Vagina (tissue), 2 donors: ENCODE measurements around the gene TRMU. TPM values are rescaled to one million over a fixed set of nuclear protein-coding genes. Genes with fewer than 3 reads are reported as not detected.

Experiments
- DNase-seq, 2 donors: peaks; one replicate each; pipeline ENCODE4 v3.0.0-alpha.2; 2017; ENCODE audit errors: extremely low spot score in 2 of 2
- H3K27ac ChIP-seq: fragments of 200-600 bp; sonication (generic); one replicate; pipeline ENCODE4 v1.5.1; 2019
- H3K27me3 ChIP-seq: fragments of 200-600 bp; sonication (generic); one replicate; pipeline ENCODE4 v1.5.1; 2019
- H3K36me3 ChIP-seq, 2 donors: fragments of 200-600 bp; sonication (generic); one replicate each; pipeline ENCODE4 v1.5.1; 2017 to 2019
- H3K4me1 ChIP-seq: fragments of 200-600 bp; sonication (generic); one replicate; pipeline ENCODE4 v1.5.1; 2019
- H3K4me3 ChIP-seq, 2 donors: fragments of 200-600 bp; sonication (generic); 1 replicate in 1 of 2; 2 replicates in 1 of 2; pipeline ENCODE4 v1.5.1; 2016 to 2019
- H3K9me3 ChIP-seq: fragments of 200-600 bp; sonication (generic); one replicate; pipeline ENCODE4 v1.5.1; 2019
- CTCF ChIP-seq, 3 experiments: fragments of 450-650 bp in 2 of 3; fragments of 200-600 bp in 1 of 3; sonication (generic) in 1 of 3; IDR thresholded peaks; one replicate each; pipeline ENCODE4 v1.5.1; 2017 to 2019; ENCODE audit warnings: antibody characterized with exemption in 3 of 3, mild to moderate bottlenecking in 2 of 3, moderate library complexity in 2 of 3
- POLR2A ChIP-seq, 2 donors: fragments of 450-650 bp; IDR thresholded peaks; one replicate each; pipeline ENCODE4 v1.6.1; 2017; ENCODE audit warnings: antibody characterized with exemption in 2 of 2, mild to moderate bottlenecking in 2 of 2, moderate library complexity in 2 of 2
- POLR2AphosphoS5 ChIP-seq, 2 donors: sonication (generic); formaldehyde crosslinking; IDR thresholded peaks; one replicate each; pipeline ENCODE4 v1.9.0; 2017; ENCODE audit warnings: antibody characterized with exemption in 2 of 2, mild to moderate bottlenecking in 2 of 2, low read depth in 1 of 2; ENCODE audit not compliant: insufficient read depth in 1 of 2
- intact Hi-C: fragments of 100-400 bp; cut with DNase I; formaldehyde crosslinking; loops from one replicate; pipeline ENCODE4 v1.15.1; 2023
- total RNA-seq: library from RNA; depleted of rRNA; stranded (reverse); fragments of >200 nt; gene quantifications from one replicate; pipeline ENCODE4 v1.2.3, GENCODE V29; 2016

The TRMU gene
- total RNA-seq, 1 donor from 2014 or later, result 37.1 TPM

- Histone ChIP-seq H3K4me3 (no peak overlapping the region), H3K36me3 (no peaks in the 10 kb centered on the region), H3K27me3 (no peaks in the 10 kb centered on the region), H3K4me1 (no peaks in the 10 kb centered on the region), H3K27ac (no peak overlapping the region), H3K9me3 (no peaks in the 10 kb centered on the region)
- TF ChIP-seq CTCF (IDR thresholded peaks at IDR 0.05) (no peak), POLR2A (IDR thresholded peaks at IDR 0.05) (no peak), POLR2AphosphoS5 (IDR thresholded peaks at IDR 0.05; ENCODE audit: insufficient read depth in 1 of 2, low read depth in 1 of 2) (no peak)
- intact Hi-C loops, result no loop called here
- no peak for DNase-seq
Measured at GRCh38 chr22:46328797-46329196, 6.7 kb upstream of the TRMU start.

- Histone ChIP-seq H3K27ac (no peak overlapping the region), H3K4me1 (peaks cover 4% of the 10 kb centered on the region), H3K9me3 (no peaks in the 10 kb centered on the region), H3K36me3 (no peaks in the 10 kb centered on the region), H3K27me3 (no peaks in the 10 kb centered on the region), H3K4me3 (no peak overlapping the region)
- no peak for TF ChIP-seq POLR2AphosphoS5 (IDR thresholded peaks at IDR 0.05; ENCODE audit: insufficient read depth in 1 of 2, low read depth in 1 of 2)
- no peak for TF ChIP-seq CTCF (IDR thresholded peaks at IDR 0.05)
- no peak for TF ChIP-seq POLR2A (IDR thresholded peaks at IDR 0.05)
- no peak for DNase-seq
- intact Hi-C loops, result no loop called here
Measured at GRCh38 chr22:46329616-46330015, 5.9 kb upstream of the TRMU start.

GRCh38 chr22:46330426-46330825, 5.1 kb upstream of the TRMU start:
- TF ChIP-seq POLR2AphosphoS5 (IDR thresholded peaks at IDR 0.05; ENCODE audit: insufficient read depth in 1 of 2, low read depth in 1 of 2) (no peak), CTCF (IDR thresholded peaks at IDR 0.05) (no peak), POLR2A (IDR thresholded peaks at IDR 0.05) (no peak)
- Histone ChIP-seq H3K9me3 (no peaks in the 10 kb centered on the region), H3K4me3 (no peak overlapping the region), H3K4me1 (peaks cover 10% of the 10 kb centered on the region), H3K27me3 (no peaks in the 10 kb centered on the region), H3K36me3 (no peaks in the 10 kb centered on the region), H3K27ac (no peak overlapping the region)
- intact Hi-C loops, result no loop called here
- DNase-seq, result no peak

- H3K9me3 ChIP-seq, result no peaks in the 10 kb centered on the region
- no peaks in the 10 kb centered on the region for H3K36me3 ChIP-seq
- no peaks in the 10 kb centered on the region for H3K27me3 ChIP-seq
- peaks cover 11% of the 10 kb centered on the region for H3K4me1 ChIP-seq
- TF ChIP-seq POLR2AphosphoS5 (IDR thresholded peaks at IDR 0.05; ENCODE audit: insufficient read depth in 1 of 2, low read depth in 1 of 2) (no peak), POLR2A (IDR thresholded peaks at IDR 0.05) (no peak), CTCF (IDR thresholded peaks at IDR 0.05) (no peak)
- no peak for DNase-seq
- H3K4me3 ChIP-seq, result no peak overlapping the region
- intact Hi-C loops, result no loop called here
- H3K27ac ChIP-seq, result no peak overlapping the region
Measured at GRCh38 chr22:46331496-46331895, 4.0 kb upstream of the TRMU start.

- TF ChIP-seq CTCF (IDR thresholded peaks at IDR 0.05) (no peak), POLR2A (IDR thresholded peaks at IDR 0.05) (no peak), POLR2AphosphoS5 (IDR thresholded peaks at IDR 0.05; ENCODE audit: insufficient read depth in 1 of 2, low read depth in 1 of 2) (no peak)
- H3K4me1 ChIP-seq, result peaks cover 26% of the 10 kb centered on the region
- peak overlapping the region; percentile 78 for H3K27ac ChIP-seq
- intact Hi-C loops, result no loop called here
- peaks cover 0 to 31% of the 10 kb centered on the region in 2 donors for H3K36me3 ChIP-seq
- peak overlapping the region; percentile 67 to 97 for H3K4me3 ChIP-seq
- H3K9me3 ChIP-seq, result no peaks in the 10 kb centered on the region
- H3K27me3 ChIP-seq, result no peaks in the 10 kb centered on the region
- no peak for DNase-seq
Measured at GRCh38 chr22:46336119-46337078, 885 bp downstream of the TRMU start.
